Mammary epithelial cell (primary cell): ENCODE measurements around the gene SGTA.

Experiments used
- EZH2 ChIP-seq: IDR thresholded peaks from 2 replicates; pipeline ENCODE4 v1.6.1; 2012; ENCODE audit warnings: low read length, inconsistent platforms, borderline replicate concordance
- TF ChIP-seq, protein P1 (sequence below), 2 donors: IDR thresholded peaks in 1 of 2; conservative IDR thresholded peaks in 1 of 2; 2 replicates each; pipeline ENCODE4 v1.5.1; 2011 to 2012; ENCODE audit warnings: inconsistent platforms in 2 of 2, low read length in 2 of 2, mild to moderate bottlenecking in 2 of 2, control low read depth in 1 of 2, low read depth in 1 of 2; ENCODE audit not compliant: insufficient read depth in 1 of 2; ENCODE audit errors: extremely low read depth in 1 of 2

DNA sequence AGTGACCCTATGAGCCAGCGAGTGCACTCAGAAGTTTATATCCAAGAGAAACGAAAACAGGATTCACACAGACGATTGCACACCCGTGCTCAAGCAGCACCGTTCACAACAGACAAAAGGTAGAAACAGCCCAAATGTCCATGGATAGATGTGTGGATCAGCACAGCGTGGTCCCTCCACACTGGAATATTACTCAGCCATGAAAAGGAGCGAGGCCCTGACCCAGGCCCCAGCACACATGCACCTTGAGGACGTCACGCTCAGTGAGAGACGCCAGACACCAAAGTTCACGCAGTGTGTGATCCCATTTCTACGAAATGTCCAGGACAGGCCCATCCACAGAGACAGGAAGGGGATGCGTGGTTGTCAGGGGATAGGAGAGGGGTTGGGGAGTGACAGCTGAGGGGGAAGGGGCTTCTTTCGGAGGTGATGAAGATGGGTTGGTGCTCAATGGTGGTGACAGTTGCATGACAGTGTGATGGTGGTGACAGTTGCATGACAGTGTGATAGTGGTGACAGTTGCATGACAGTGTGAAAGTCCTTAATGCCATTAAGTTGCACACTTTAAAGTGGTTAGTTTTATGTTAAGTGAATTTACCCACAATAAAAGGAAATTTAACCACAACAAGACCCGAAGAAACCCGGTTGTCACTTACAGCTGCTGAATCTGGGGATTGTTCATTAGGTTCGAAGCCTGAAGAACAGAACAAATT lies 24.3 kb downstream of the SGTA start:
- TF ChIP-seq, protein P1, sequence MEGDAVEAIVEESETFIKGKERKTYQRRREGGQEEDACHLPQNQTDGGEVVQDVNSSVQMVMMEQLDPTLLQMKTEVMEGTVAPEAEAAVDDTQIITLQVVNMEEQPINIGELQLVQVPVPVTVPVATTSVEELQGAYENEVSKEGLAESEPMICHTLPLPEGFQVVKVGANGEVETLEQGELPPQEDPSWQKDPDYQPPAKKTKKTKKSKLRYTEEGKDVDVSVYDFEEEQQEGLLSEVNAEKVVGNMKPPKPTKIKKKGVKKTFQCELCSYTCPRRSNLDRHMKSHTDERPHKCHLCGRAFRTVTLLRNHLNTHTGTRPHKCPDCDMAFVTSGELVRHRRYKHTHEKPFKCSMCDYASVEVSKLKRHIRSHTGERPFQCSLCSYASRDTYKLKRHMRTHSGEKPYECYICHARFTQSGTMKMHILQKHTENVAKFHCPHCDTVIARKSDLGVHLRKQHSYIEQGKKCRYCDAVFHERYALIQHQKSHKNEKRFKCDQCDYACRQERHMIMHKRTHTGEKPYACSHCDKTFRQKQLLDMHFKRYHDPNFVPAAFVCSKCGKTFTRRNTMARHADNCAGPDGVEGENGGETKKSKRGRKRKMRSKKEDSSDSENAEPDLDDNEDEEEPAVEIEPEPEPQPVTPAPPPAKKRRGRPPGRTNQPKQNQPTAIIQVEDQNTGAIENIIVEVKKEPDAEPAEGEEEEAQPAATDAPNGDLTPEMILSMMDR (conservative IDR thresholded peaks at IDR 0.05 in 1 of 2, IDR thresholded peaks at IDR 0.05 in 1 of 2; ENCODE audit: extremely low read depth in 1 of 2, insufficient read depth in 1 of 2, low read depth in 1 of 2, low read length in 2 of 2), result no peak
- TF ChIP-seq EZH2, result no peak
